Gastroesophageal sphincter (tissue), 3 donors: ENCODE results near the gene RHOH.

Experiments used
- POLR2A ChIP-seq, 2 donors: fragments of 450-650 bp; IDR thresholded peaks; one replicate each; pipeline ENCODE4 v1.6.1; 2017; ENCODE audit warnings: antibody characterized with exemption in 2 of 2, mild to moderate bottlenecking in 2 of 2, moderate library complexity in 1 of 2
- POLR2AphosphoS5 ChIP-seq: sonication (generic); formaldehyde crosslinking; IDR thresholded peaks from one replicate; pipeline ENCODE4 v1.6.1; 2017; ENCODE audit warnings: antibody characterized with exemption
- TF ChIP-seq, protein P1 (sequence below), 4 experiments: fragments of 200-600 bp in 2 of 4; fragments of 450-650 bp in 2 of 4; sonication (generic) in 1 of 4; IDR thresholded peaks; one replicate each; pipeline ENCODE4 v1.5.1; 2017 to 2019; ENCODE audit warnings: antibody characterized with exemption in 4 of 4, mild to moderate bottlenecking in 2 of 4, moderate library complexity in 2 of 4

DNA sequence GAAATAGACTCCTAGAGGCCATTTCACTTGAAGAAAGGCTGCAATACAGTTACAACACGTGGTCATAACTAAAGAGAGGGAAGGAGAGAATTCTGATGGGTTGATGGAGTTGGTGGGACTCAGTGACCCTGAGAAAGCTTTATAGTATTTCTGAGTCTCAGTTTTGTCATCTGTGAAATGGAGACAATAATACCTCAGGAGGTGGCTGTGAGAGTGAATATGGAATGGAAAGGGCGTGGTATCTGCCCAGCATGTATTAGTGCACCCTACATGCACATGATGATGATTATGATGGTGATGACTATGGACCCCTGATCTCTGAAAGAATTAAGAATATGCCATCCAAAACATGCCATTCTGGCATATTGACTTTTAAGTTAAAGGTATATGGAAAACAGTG is 66.0 kb downstream of the RHOH start:
- TF ChIP-seq, protein P1, sequence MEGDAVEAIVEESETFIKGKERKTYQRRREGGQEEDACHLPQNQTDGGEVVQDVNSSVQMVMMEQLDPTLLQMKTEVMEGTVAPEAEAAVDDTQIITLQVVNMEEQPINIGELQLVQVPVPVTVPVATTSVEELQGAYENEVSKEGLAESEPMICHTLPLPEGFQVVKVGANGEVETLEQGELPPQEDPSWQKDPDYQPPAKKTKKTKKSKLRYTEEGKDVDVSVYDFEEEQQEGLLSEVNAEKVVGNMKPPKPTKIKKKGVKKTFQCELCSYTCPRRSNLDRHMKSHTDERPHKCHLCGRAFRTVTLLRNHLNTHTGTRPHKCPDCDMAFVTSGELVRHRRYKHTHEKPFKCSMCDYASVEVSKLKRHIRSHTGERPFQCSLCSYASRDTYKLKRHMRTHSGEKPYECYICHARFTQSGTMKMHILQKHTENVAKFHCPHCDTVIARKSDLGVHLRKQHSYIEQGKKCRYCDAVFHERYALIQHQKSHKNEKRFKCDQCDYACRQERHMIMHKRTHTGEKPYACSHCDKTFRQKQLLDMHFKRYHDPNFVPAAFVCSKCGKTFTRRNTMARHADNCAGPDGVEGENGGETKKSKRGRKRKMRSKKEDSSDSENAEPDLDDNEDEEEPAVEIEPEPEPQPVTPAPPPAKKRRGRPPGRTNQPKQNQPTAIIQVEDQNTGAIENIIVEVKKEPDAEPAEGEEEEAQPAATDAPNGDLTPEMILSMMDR (IDR thresholded peaks at IDR 0.05): no peak
- no peak for TF ChIP-seq POLR2AphosphoS5
- TF ChIP-seq POLR2A (IDR thresholded peaks at IDR 0.05): no peak
